Measurements from ENCODE around the gene C11orf86.
"Not testable (repeated sequence)": the region's sequence is repeated elsewhere in the genome, so short reads cannot be mapped to it uniquely, and the experiment has no call there.

Gene C11orf86

DNA sequence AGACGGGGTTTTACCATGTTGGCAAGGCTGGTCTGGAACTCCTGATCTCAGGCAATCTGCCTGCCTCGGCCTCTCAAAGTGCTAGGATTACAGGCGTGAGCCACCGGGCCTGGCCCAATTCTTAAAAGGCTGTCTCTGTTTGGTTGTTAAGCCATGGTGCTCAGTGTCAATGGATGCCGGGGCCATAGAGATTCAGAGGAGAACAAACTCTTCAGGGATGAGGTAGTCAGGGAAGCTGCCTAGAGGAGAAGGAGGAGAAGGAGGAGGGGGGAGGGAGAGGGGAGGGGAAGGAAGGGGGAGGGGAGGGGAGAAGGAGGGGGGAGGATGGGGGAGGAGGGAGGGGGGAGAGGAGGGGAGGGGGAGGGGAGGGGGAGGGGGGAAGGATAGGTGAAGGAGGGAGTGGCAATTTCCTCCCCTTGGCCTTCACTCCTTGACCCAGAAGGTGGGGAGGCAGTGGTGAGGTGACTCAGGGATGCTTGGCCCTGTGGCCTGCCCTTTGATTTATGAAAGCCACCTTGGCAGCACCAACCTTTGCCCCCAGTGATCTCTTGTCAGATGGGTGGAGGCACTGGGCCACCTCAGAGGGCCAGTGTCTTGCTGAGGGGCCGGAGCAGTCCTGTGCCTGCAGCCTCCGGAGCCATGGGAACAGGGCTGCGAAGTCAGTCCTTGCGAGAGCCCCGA lies at the start of gene C11orf86:
C11orf86 (plus strand) TSS at position 581 of the 681 bp plus-strand sequence; CDS start at position 640, 59 bp downstream.
- no peak for DNase-seq (ENCODE audit: low spot score)

DNA sequence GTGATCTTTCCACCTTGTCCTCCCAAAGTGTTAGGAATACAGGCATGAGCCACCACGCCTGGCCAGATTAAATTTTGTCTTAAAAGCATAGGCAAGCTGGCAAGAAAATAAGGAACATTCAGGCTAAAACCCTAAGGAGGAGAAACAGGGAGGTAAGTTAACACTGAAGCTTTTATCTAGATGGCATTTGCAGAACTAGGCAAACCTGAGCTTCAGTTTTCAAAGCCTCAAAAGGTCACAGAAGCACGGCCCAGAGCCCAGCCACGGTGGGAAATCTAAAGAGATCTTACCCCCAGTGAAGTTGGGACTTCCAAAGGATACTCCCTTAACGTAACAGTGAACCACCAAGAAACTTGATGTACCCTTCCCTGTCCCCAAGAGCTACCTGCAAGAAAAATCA lies 45.4 kb upstream of the C11orf86 start:
- DNase-seq (ENCODE audit: low spot score) = no peak

GRCh38 chr11:66932543-66932942 lies 42.6 kb upstream of the C11orf86 start:
- no peak for DNase-seq (ENCODE audit: low spot score)

- no peak for DNase-seq (ENCODE audit: low spot score)
Measured at GRCh38 chr11:66933531-66933930, 41.6 kb upstream of the C11orf86 start.

DNA sequence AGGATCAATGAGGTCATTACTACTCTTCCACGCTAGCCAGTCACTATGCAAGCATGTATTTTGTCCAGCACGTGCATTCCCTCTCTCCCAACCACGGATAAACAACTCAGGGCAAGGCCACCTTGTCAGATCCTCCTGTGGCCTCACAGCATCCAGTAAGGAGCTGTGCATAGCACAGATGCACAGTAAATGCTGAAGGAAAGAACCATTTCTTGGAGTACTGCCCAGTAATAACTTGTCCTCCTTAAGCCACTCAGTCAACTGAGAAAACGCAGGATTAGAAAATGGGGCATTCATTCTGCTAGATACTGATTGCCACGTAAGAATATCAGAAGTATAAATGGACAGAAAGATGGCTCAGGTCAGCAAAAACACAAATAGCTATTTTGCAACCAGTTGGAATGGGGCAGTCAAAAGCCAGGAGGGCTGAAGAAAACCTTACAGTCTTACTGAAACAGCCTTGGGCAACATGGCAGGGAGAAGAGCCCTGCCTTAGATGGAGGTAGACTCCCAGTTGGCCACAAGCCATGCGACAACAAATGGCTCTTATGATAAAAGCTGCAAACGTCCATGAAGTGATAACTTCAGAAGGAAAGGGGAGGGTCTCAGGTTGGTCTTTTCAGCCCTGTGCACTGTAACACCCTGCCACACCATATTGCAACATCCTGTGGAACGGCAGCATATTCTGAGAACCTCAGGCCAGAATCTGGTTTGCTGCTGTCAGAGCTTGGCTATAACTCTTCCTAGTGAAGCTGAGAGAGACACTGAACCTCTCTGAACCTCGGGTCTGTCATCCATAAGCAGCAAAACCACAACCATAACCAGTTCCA lies 39.9 kb upstream of the C11orf86 start:
- no peak for DNase-seq (ENCODE audit: low spot score)

DNA sequence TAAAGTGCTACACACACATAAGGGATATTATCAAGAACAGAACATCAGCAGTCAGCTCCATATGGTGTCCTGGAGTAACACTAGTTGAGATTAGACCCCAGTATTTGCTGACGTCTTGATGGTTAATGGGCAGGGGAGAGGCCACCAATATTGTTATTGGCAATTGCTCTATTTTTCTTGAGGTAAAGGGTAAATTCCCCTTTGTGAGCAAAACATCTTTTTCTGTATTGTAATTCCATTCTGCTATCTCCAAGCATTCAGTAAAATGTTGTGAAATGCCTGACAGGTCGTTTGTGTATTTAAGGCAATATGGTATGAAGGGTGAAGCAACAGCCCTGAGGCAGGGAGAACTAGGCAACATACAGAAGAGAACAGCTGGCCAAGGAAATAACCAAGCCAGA lies 38.8 kb upstream of the C11orf86 start:
- no peak for DNase-seq (ENCODE audit: low spot score)

DNA sequence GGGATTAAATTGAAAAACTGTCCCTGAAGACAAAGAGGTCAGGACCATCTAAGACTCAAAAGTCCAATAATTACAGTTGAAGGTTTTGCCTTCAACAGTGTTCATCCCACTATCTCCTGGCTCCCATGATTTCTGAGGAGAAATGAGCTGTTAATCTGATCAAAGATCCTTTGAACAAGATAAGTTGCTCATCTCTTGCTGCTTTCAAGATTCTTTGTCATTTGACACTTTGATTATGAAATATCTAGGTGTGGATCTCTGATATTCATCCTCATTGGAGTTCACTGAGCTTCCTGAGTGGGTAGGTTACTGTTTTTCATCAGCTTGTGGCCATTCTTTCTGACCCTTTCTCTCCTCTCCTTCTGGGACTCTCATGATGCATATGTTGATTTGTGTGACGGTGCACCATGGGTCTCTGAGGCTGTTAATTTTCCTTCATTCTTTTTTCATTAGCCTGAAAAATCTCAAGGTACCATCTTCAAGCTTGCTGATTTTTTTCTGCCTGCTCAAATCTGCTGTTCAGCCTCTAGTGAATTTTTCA lies 37.8 kb upstream of the C11orf86 start:
- no peak for DNase-seq (ENCODE audit: low spot score)

DNA sequence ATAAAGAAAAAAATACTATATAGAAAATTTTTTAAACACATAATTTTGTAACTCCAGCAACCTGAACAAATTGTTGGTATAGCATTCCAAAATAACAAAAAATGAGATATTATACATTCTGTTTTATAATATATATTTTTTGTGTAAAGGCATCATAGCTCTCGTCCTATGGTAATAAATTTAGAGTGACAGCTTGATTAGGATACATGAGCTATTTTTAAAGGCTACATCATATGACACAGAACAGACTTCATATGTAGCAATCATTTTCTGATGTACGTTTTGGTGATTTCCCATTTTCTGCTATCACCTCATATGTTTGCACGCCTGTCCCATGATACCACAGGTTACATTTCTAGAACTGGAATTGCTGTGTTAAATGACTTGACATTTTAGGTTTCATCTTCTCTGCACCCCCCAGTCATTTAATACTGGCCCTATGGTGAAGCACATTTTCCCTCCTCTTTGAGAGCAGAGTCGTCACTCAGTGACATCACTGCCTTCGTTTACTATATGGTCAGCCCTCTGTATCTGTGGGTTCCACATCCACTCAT lies 36.4 kb upstream of the C11orf86 start:
- no peak for DNase-seq (ENCODE audit: low spot score)

GRCh38 chr11:66950112-66950535 lies 25.0 kb upstream of the C11orf86 start:
- no peak for DNase-seq (ENCODE audit: low spot score)

DNA sequence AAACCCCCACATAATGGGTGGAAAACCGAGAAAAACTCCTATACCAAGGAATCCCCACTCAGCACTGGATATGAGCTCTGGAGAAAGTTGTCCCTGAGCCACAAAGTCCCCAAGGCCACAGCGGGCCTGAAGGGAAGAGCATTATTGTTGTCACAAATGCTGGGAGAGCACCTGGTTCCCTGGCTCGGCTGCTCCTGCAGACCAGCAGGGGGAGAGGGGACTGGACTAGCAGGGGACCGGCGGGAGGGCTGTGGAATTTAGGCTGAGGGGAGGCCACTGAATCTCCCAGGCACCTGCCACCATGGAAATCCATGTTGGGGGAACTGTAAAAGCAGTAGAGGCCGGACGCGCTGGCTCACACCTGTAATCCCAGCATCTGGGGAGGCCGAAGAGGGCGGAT lies 24.0 kb upstream of the C11orf86 start:
- no peak for DNase-seq (ENCODE audit: low spot score)

DNA sequence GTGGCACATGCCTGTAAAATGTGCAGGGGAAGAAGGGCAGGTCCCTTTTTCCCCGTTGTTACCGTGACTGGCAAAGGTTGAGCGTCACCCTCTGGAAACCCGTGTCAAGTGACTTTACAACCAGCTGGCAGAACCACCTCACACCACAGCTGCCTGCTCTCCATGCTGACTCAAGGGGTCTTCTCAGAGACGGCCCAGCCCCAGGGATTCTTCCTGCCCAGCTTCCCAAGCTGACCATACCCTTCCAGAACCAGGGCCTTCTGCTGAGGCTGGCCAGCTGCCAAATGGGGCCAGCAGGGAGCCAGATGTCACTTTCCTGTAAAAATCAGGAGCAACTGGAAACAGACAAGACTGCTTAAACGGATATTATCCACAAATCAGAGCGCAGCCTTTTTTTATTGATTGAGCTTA lies 23.2 kb upstream of the C11orf86 start:
- DNase-seq (ENCODE audit: low spot score) = no peak

- DNase-seq (ENCODE audit: low spot score) = no peak
Measured at GRCh38 chr11:66953081-66953833, 21.8 kb upstream of the C11orf86 start.

DNA sequence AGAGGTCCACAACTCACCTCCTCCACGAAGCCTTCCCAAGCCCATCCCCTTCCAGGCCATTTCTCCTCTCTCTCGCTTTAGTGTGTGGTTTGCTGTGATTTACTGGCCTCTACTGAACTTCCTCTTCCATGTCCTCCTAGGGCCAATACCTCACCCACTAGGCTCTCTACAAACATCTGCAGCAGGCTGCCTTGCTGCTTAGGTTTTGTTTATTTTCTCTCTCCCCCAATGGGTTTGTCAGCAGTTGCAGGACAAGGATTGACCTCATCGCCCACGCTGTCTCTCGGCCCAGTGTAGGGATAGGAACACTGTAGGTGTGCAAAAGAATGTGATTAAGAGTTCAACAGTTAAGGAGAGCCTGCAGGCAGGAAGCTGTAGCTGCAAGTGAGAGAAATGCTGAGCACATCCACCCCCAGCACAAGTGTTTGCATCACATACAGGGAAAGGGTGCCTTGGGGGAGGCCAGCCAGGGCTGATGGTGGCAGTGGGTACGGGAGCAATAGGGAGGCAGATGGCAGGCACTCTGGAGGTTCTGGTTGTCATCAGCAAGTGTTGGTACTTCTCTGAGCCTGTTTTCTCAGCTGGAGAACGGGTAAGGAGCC lies 18.3 kb upstream of the C11orf86 start:
- no peak for DNase-seq (ENCODE audit: low spot score)

GRCh38 chr11:66957971-66958231 lies 17.2 kb upstream of the C11orf86 start:
- no peak for DNase-seq (ENCODE audit: low spot score)

GRCh38 chr11:66958232-66958955 lies 16.7 kb upstream of the C11orf86 start, which contains the start of gene PC:
Gene PC (minus strand): TSS chr11:66958383. CDS start chr11:66872159, 86,224 bp downstream.
- peak; percentile 99 for DNase-seq (ENCODE audit: low spot score)

GRCh38 chr11:66958956-66959274 lies 16.2 kb upstream of the C11orf86 start:
- DNase-seq (ENCODE audit: low spot score) = no peak

DNA sequence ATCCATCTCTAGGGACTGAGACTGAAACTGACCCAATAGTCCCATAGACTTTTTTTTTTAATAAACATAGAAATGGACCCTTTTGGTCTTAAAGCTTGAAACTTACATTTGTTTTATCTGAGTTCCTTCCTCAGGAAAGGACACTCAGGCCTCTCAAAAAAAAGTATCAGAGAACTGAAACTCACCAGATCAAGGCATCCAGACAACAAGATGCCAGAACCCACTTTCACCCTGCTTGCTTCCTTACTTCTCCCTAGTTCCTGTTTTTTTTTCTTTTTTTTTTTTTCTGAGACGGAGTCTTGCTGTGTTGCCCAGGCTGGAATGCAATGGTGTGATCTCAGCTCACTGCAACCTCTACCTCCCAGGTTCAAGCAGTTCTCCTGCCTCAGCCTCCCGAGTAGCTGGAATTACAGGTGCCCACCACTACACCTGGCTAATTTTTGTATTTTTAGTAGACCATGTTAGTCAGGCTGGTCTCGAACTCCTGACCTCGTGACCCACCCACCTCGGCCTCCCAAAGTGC lies 13.4 kb upstream of the C11orf86 start:
- not testable (repeated sequence) for DNase-seq (ENCODE audit: low spot score)

GRCh38 chr11:66962247-66962646 lies 12.9 kb upstream of the C11orf86 start:
- no peak for DNase-seq (ENCODE audit: low spot score)

DNA sequence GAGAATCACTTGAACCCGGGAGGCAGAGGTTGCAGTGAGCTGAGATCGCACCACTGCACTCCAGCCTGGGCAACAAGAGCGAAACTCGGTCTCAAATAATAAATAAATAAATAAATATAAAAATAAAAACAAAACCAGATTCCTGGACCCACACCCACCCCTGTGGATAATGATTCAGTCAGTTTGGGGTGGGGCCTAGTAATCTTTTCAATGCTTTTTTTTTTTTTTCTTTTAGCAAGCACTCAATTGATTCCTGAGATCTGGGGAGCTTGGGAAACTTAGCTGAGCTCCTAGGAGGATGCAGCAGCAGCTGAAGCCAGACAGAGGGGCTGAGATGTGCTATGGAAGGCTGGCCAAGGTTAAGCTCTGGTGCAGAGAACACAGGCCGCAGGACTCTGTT lies 12.3 kb upstream of the C11orf86 start:
- no peak for DNase-seq (ENCODE audit: low spot score)

DNA sequence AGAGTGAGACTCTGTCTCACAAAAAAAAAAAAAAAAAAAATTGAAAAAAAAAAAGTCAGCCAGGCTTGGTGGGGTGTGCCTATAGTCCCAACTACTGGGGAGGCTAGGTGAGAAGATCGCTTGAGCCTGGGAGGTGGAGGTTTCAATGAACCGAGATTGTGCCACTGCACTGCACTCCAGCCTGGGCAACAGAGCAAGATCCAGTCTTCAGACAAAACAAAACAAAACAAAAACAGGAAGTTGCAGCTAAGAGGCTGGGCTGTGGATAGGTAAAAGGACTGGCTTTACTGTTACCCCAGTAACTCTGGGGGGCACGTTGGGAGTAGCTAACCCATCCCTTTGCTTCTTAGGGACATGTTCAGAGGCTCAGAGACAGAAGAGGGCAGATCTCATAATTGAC lies 10.6 kb upstream of the C11orf86 start:
- DNase-seq (ENCODE audit: low spot score) = no peak

DNA sequence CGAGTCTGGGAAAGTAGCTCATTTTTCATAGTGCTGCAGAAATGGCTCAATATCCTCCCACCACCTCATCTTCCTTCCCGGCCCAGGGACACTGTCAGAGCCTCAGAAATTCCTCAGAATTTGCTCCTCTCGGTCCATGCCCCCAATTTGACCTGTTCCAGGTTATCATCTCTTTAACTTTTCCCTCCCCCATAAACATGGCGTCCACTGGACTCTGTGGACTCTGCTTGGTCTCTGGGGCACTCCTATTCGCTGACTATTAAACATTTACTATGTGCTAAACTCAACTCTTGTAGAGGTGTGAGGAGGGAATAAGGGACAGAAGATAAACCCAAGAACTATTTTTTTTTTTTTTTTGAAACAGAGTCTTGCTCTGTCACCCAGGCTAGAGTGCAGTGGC lies 8.8 kb upstream of the C11orf86 start:
- no peak for DNase-seq (ENCODE audit: low spot score)

All from COLO829 (cell line).